Right lobe of liver (tissue), 4 donors: ENCODE measurements around the gene ITPK1.

ENCODE experiments used
- CTCF ChIP-seq, 4 donors: fragments of 200-600 bp in 3 of 4; fragments of 450-650 bp in 1 of 4; IDR thresholded peaks; one replicate each; pipeline versions ENCODE4 v1.5.1 to v1.8.0; 2016 to 2022; ENCODE audit warnings: antibody characterized with exemption in 4 of 4, mild to moderate bottlenecking in 2 of 4
- POLR2A ChIP-seq: fragments of 450-650 bp; IDR thresholded peaks from one replicate; pipeline ENCODE4 v1.6.1; 2017; ENCODE audit warnings: antibody characterized with exemption, mild to moderate bottlenecking
- donor health status: DM: no; HTN: no; CAD: no.
- donor health status: DM: no; HTN: no; CAD: no.
- donor health status: DM: no; HTN: yes; CAD: no.

- TF ChIP-seq POLR2A: no peak
- no peak for TF ChIP-seq CTCF (IDR thresholded peaks at IDR 0.05)
These were observed 73.9 kb downstream of the ITPK1 start for GRCh38 chr14:93041830-93042229.
